ENCODE results near the gene DLGAP4.

The DLGAP4 gene

GRCh38 chr20:36569847-36570429 lies 263.8 kb downstream of the DLGAP4 start:
- no peak for DNase-seq (ENCODE audit: low spot score)

GRCh38 chr20:36571564-36572504 lies 265.7 kb downstream of the DLGAP4 start:
- no peak for DNase-seq (ENCODE audit: low spot score)

GRCh38 chr20:36572701-36573102 lies 266.6 kb downstream of the DLGAP4 start:
- peak; percentile 79 for DNase-seq (ENCODE audit: low spot score)

GRCh38 chr20:36573103-36573797 lies 267.1 kb downstream of the DLGAP4 start, which contains the start of gene TGIF2:
TSS of gene TGIF2 (plus strand) at chr20:36573597. CDS start at chr20:36578775, 5,178 bp downstream.
- peak; percentile 91 for DNase-seq (ENCODE audit: low spot score)

- no peak for DNase-seq (ENCODE audit: low spot score)
These were observed 267.7 kb downstream of the DLGAP4 start for GRCh38 chr20:36573798-36574365.

- DNase-seq (ENCODE audit: low spot score): peak; percentile 32
These were observed 268.4 kb downstream of the DLGAP4 start for GRCh38 chr20:36574366-36575135.

GRCh38 chr20:36576081-36576445 lies 269.9 kb downstream of the DLGAP4 start:
- DNase-seq (ENCODE audit: low spot score): no peak
